ENCODE data around the gene PLEKHN1. TPM values are rescaled to one million over a fixed set of nuclear protein-coding genes. Genes with fewer than 3 reads are reported as not detected.

PLEKHN1 gene
- total RNA-seq, 2 donors from 2014 or later = 1.5 to 4.6 TPM

GRCh38 chr1:978835-979743 lies 12.8 kb downstream of the PLEKHN1 start:
- Histone ChIP-seq H3K4me3 (ENCODE audit: low read length) (no peak overlapping the region), H3K9me3 (ENCODE audit: control insufficient read depth, low read length) (no peaks in the 10 kb centered on the region), H3K4me1 (ENCODE audit: control insufficient read depth, insufficient read depth, low read length) (no peaks in the 10 kb centered on the region), H3K9ac (ENCODE audit: extremely low read depth, low read length, poor library complexity, severe bottlenecking) (no peak overlapping the region), H3K27ac (ENCODE audit: low read depth, low read length) (no peak overlapping the region), H3K36me3 (ENCODE audit: control insufficient read depth, insufficient read depth, low read length) (no peaks in the 10 kb centered on the region), H3K27me3 (ENCODE audit: control insufficient read depth, insufficient read depth, low read length, poor library complexity, severe bottlenecking) (peaks cover 34% of the 10 kb centered on the region)
- Mint-ChIP-seq H3K9me3 (peaks cover 5% of the 10 kb centered on the region), H3K4me3 (no peak overlapping the region), H3K27me3 (ENCODE audit: insufficient read depth) (peaks cover 45% of the 10 kb centered on the region), H3K27ac (no peak overlapping the region), H3K36me3 (ENCODE audit: low read depth) (peaks cover 3% of the 10 kb centered on the region), H3K4me1 (no peaks in the 10 kb centered on the region)
- no peak for TF ChIP-seq CTCF (conservative IDR thresholded peaks at IDR 0.05)
- 91 to 93% methylated on average over 39 to 60 of the region's 60 CpGs for WGBS, 2 experiments (ENCODE audit: insufficient coverage in 1 of 2, insufficient read length in 1 of 2)
- no peak for DNase-seq

GRCh38 chr1:979744-980072 lies 13.4 kb downstream of the PLEKHN1 start:
- no peak overlapping the region for H3K4me3 Mint-ChIP-seq
- Histone ChIP-seq H3K27ac (ENCODE audit: low read depth, low read length) (no peak overlapping the region), H3K4me1 (ENCODE audit: control insufficient read depth, insufficient read depth, low read length) (no peaks in the 10 kb centered on the region), H3K9me3 (ENCODE audit: control insufficient read depth, low read length) (no peaks in the 10 kb centered on the region), H3K36me3 (ENCODE audit: control insufficient read depth, insufficient read depth, low read length) (no peaks in the 10 kb centered on the region), H3K4me3 (ENCODE audit: low read length) (no peak overlapping the region), H3K27me3 (ENCODE audit: control insufficient read depth, insufficient read depth, low read length, poor library complexity, severe bottlenecking) (peaks cover 31% of the 10 kb centered on the region), H3K9ac (ENCODE audit: extremely low read depth, low read length, poor library complexity, severe bottlenecking) (no peak overlapping the region)
- WGBS, 2 experiments (ENCODE audit: insufficient coverage in 1 of 2, insufficient read length in 1 of 2) = 96 to 97% methylated on average over 8 to 9 of the region's 9 CpGs
- no peak for DNase-seq
- peaks cover 43% of the 10 kb centered on the region for H3K27me3 Mint-ChIP-seq (ENCODE audit: insufficient read depth)
- H3K4me1 Mint-ChIP-seq = no peaks in the 10 kb centered on the region
- H3K36me3 Mint-ChIP-seq (ENCODE audit: low read depth) = peaks cover 3% of the 10 kb centered on the region
- H3K9me3 Mint-ChIP-seq = peaks cover 5% of the 10 kb centered on the region
- no peak overlapping the region for H3K27ac Mint-ChIP-seq
- no peak for TF ChIP-seq CTCF (conservative IDR thresholded peaks at IDR 0.05)

- Mint-ChIP-seq H3K27me3 (ENCODE audit: insufficient read depth) (peaks cover 44% of the 10 kb centered on the region), H3K4me3 (no peak overlapping the region), H3K27ac (no peak overlapping the region), H3K4me1 (no peaks in the 10 kb centered on the region), H3K36me3 (ENCODE audit: low read depth) (peaks cover 3% of the 10 kb centered on the region), H3K9me3 (peaks cover 5% of the 10 kb centered on the region)
- Histone ChIP-seq H3K9me3 (ENCODE audit: control insufficient read depth, low read length) (no peaks in the 10 kb centered on the region), H3K4me1 (ENCODE audit: control insufficient read depth, insufficient read depth, low read length) (no peaks in the 10 kb centered on the region), H3K4me3 (ENCODE audit: low read length) (no peak overlapping the region), H3K36me3 (ENCODE audit: control insufficient read depth, insufficient read depth, low read length) (no peaks in the 10 kb centered on the region), H3K9ac (ENCODE audit: extremely low read depth, low read length, poor library complexity, severe bottlenecking) (no peak overlapping the region), H3K27me3 (ENCODE audit: control insufficient read depth, insufficient read depth, low read length, poor library complexity, severe bottlenecking) (peaks cover 31% of the 10 kb centered on the region), H3K27ac (ENCODE audit: low read depth, low read length) (no peak overlapping the region)
- 89% methylated on average over 13 of the region's 13 CpGs; no CpG with 5 or more reads in 1 of the 2 experiments for WGBS, 2 experiments (ENCODE audit: insufficient coverage in 1 of 2, insufficient read length in 1 of 2)
- TF ChIP-seq CTCF (conservative IDR thresholded peaks at IDR 0.05) = no peak
- no peak for DNase-seq
Measured at GRCh38 chr1:980137-980571, 13.9 kb downstream of the PLEKHN1 start.
